HCT116 (cell line): ENCODE measurements around the gene PRSS36. TPM values are rescaled to one million over a fixed set of nuclear protein-coding genes. Genes with fewer than 3 reads are reported as not detected.
"Not testable (repeated sequence)": the region's sequence is repeated elsewhere in the genome, so short reads cannot be mapped to it uniquely, and the experiment has no call there.

Experiments used
- ATAC-seq: fragments of 200-7000 bp; cut with Tn5 transposase; 2 replicates; pipeline ENCODE4 v1.9.1; 2020; ENCODE audit warnings: mild to moderate bottlenecking, moderate library complexity
- BruUV-seq: library from RNA; stranded (reverse); fragments of 400-500 nt; replicated peaks from 2 replicates; lab custom pipeline; 2021; lab: Mats Ljungman, UMichigan
- CTCF ChIA-PET: fragments of 300-600 bp; sonication (Branson Sonifier 250); formaldehyde crosslinking; loops from one replicate; lab custom pipeline; 2021; ENCODE audit warnings: antibody characterized with exemption; lab: Charles Lee
- POLR2A ChIA-PET: fragments of 300-600, 350-600 bp; sonication (Branson Sonifier 250); formaldehyde crosslinking; loops from one replicate; lab custom pipeline; 2021; ENCODE audit warnings: antibody characterized with exemption; lab: Charles Lee
- RAD21 ChIA-PET, 2 experiments: fragments of 300-600 bp; sonication (Branson Sonifier 250); formaldehyde crosslinking; loops; one replicate each; lab custom pipeline; 2023; ENCODE audit warnings: low total read pairs in 2 of 2; ENCODE audit not compliant: uncharacterized antibody in 2 of 2, unreplicated experiment in 2 of 2, low non-redundant PET in 1 of 2; lab: Charles Lee
- DNase-seq: peaks from one replicate; pipeline ENCODE4 v3.0.0-alpha.2; 2010; ENCODE audit warnings: low read depth, low spot score
- H2AFZ ChIP-seq: fragments of 200-600 bp; shearing (Covaris generic), sonication (generic); 2 replicates; pipeline ENCODE4 v1.6.1; 2017; ENCODE audit warnings: low read depth, mixed run types, mixed read lengths, antibody characterized with exemption, low read length; ENCODE audit not compliant: poor library complexity, severe bottlenecking
- H3K27ac ChIP-seq: 2 replicates; pipeline ENCODE4 v1.5.1; 2012; ENCODE audit warnings: low read depth, low read length
- H3K27me3 ChIP-seq: fragments of 200-600 bp; sonication (generic); 2 replicates; pipeline ENCODE4 v1.6.1; 2016; ENCODE audit warnings: mixed run types, low read length, mixed read lengths; ENCODE audit not compliant: insufficient read depth
- H3K36me3 ChIP-seq, 2 experiments: fragments of 200-500 bp in 1 of 2; fragments of 200-600 bp in 1 of 2; sonication (Bioruptor generic) in 1 of 2; sonication (generic) in 1 of 2; 2 replicates each; pipeline versions ENCODE4 v1.5.1 to v1.6.1; 2014 to 2016; ENCODE audit warnings: low read length in 2 of 2, inconsistent platforms in 1 of 2, mixed read lengths in 1 of 2, mixed run types in 1 of 2; ENCODE audit not compliant: insufficient read depth in 2 of 2, control insufficient read depth in 1 of 2
- H3K4me1 ChIP-seq, 2 experiments: fragments of 200-600 bp in 1 of 2; sonication (generic) in 1 of 2; 2 replicates each; pipeline versions ENCODE4 v1.5.1 to v1.6.1; 2012 to 2017; ENCODE audit warnings: low read length in 2 of 2, inconsistent platforms in 1 of 2, mild to moderate bottlenecking in 1 of 2, mixed read lengths in 1 of 2, mixed run types in 1 of 2, moderate library complexity in 1 of 2; ENCODE audit not compliant: insufficient read depth in 2 of 2, control insufficient read depth in 1 of 2
- H3K4me2 ChIP-seq: fragments of 200-600 bp; sonication (generic); 2 replicates; pipeline ENCODE4 v1.6.1; 2017; ENCODE audit warnings: mixed run types, low read length, mixed read lengths
- H3K4me3 ChIP-seq, 2 experiments: fragments of 200-600 bp in 1 of 2; sonication (generic) in 1 of 2; replicated peaks in 1 of 2; 2 replicates each; pipeline ENCODE4 v1.5.1; 2011 to 2016; ENCODE audit warnings: low read length in 2 of 2, control low read depth in 1 of 2, low read depth in 1 of 2, mild to moderate bottlenecking in 1 of 2, mixed read lengths in 1 of 2, mixed run types in 1 of 2
- H3K79me2 ChIP-seq: fragments of 200-600 bp; sonication (generic); 2 replicates; pipeline ENCODE4 v1.6.1; 2017; ENCODE audit warnings: mild to moderate bottlenecking, mixed run types, low read length, moderate library complexity, mixed read lengths; ENCODE audit not compliant: insufficient read depth
- H3K9ac ChIP-seq: fragments of 200-600 bp; sonication (generic); 2 replicates; pipeline ENCODE4 v1.6.1; 2016; ENCODE audit warnings: low read length, mixed read lengths
- H3K9me2 ChIP-seq: fragments of 200-600 bp; sonication (generic), shearing (Covaris generic); 2 replicates; pipeline ENCODE4 v1.6.1; 2017; ENCODE audit warnings: mixed run types, mild to moderate bottlenecking, moderate library complexity; ENCODE audit not compliant: insufficient read depth
- H3K9me3 ChIP-seq, 2 experiments: fragments of 200-500 bp in 1 of 2; fragments of 200-600 bp in 1 of 2; sonication (Bioruptor generic) in 1 of 2; sonication (generic) in 1 of 2; 2 replicates each; pipeline ENCODE4 v1.6.1; 2014 to 2017; ENCODE audit warnings: low read length in 2 of 2, mixed read lengths in 2 of 2, inconsistent platforms in 1 of 2, low read depth in 1 of 2, mild to moderate bottlenecking in 1 of 2, mixed run types in 1 of 2, moderate library complexity in 1 of 2; ENCODE audit not compliant: control insufficient read depth in 1 of 2, insufficient read depth in 1 of 2
- H4K20me1 ChIP-seq: fragments of 200-600 bp; sonication (generic), shearing (Covaris generic); 2 replicates; pipeline ENCODE4 v1.6.1; 2017; ENCODE audit warnings: mixed run types, mild to moderate bottlenecking, moderate library complexity; ENCODE audit not compliant: insufficient read depth
- YY1 ChIP-seq: IDR thresholded peaks from 2 replicates; pipeline ENCODE4 v1.6.1; 2011; ENCODE audit warnings: low read length, low read depth, moderate library complexity, mild to moderate bottlenecking; ENCODE audit not compliant: insufficient replicate concordance; ENCODE audit errors: extremely low read depth
- intact Hi-C: fragments of 100-400 bp; cut with micrococcal nuclease; formaldehyde crosslinking; loops from 2 replicates; pipeline ENCODE4 v1.10.0; 2022
- total RNA-seq: library from RNA; stranded (reverse); gene quantifications from one replicate; pipeline ENCODE4 v1.2.1, GENCODE V29; 2021; ENCODE audit not compliant: unreplicated experiment
- TF ChIP-seq, protein P1 (sequence below): IDR thresholded peaks from 2 replicates; pipeline ENCODE4 v1.6.1; 2012; ENCODE audit warnings: low read depth
- TF ChIP-seq, protein P2 (sequence below): IDR thresholded peaks from 2 replicates; pipeline ENCODE4 v1.6.1; 2012

The PRSS36 gene
- total RNA-seq, 1 experiment from 2014 or later, result not detected

DNA sequence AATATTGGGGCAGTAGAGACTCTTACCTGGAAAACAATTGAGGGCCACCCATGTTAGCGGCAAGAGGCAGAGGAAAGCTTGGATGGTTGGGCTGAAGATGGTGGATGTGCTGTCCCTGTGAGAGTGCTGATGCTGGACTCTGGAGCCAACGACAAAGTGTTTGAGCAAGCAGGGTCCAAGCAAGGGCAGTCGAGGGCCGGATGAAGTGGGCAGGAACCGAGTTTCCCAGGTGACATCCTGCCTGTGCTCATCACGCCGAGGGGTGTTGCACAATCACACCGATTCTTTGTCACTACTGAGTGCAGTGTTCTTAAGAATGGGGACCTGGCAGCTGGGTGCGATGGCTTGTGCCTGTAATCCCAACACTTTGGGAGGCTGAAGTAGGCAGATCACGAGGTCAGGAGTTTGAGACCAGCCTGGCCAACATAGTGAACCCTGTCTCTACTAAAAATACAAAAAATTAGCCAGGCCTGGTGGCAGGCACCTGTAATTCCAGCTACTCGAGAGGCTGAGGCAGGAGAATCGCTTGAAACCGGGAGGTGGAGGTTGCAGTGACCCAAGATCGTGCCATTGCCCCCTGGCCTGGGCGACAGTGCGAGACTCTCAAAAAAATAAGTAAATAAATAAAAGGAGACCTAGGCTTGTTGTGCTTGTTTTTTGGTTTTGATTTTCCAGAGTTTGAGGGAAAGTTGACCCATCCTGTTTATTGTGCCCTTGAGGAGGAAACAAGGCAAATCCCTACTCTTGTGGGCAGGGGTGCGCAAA is 46.6 kb upstream of the PRSS36 start:
- no peak for TF ChIP-seq YY1
- TF ChIP-seq, protein P1, sequence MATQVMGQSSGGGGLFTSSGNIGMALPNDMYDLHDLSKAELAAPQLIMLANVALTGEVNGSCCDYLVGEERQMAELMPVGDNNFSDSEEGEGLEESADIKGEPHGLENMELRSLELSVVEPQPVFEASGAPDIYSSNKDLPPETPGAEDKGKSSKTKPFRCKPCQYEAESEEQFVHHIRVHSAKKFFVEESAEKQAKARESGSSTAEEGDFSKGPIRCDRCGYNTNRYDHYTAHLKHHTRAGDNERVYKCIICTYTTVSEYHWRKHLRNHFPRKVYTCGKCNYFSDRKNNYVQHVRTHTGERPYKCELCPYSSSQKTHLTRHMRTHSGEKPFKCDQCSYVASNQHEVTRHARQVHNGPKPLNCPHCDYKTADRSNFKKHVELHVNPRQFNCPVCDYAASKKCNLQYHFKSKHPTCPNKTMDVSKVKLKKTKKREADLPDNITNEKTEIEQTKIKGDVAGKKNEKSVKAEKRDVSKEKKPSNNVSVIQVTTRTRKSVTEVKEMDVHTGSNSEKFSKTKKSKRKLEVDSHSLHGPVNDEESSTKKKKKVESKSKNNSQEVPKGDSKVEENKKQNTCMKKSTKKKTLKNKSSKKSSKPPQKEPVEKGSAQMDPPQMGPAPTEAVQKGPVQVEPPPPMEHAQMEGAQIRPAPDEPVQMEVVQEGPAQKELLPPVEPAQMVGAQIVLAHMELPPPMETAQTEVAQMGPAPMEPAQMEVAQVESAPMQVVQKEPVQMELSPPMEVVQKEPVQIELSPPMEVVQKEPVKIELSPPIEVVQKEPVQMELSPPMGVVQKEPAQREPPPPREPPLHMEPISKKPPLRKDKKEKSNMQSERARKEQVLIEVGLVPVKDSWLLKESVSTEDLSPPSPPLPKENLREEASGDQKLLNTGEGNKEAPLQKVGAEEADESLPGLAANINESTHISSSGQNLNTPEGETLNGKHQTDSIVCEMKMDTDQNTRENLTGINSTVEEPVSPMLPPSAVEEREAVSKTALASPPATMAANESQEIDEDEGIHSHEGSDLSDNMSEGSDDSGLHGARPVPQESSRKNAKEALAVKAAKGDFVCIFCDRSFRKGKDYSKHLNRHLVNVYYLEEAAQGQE, result no peak
- TF ChIP-seq, protein P2, sequence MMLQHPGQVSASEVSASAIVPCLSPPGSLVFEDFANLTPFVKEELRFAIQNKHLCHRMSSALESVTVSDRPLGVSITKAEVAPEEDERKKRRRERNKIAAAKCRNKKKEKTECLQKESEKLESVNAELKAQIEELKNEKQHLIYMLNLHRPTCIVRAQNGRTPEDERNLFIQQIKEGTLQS, result no peak
- CTCF ChIA-PET, result no interaction called here
- BruUV-seq, result no TSS peak
- H3K27ac ChIP-seq, result no peak overlapping the region
- POLR2A ChIA-PET, result no interaction called here
- no peak overlapping the region for H3K4me3 ChIP-seq
- no peak overlapping the region for H2AFZ ChIP-seq
- H3K27me3 ChIP-seq, result no peaks in the 10 kb centered on the region
- H3K4me2 ChIP-seq, result no peak overlapping the region
- RAD21 ChIA-PET, result no interaction called here
- H3K9ac ChIP-seq, result no peak overlapping the region
- H3K36me3 ChIP-seq, result peaks cover 52 to 83% of the 10 kb centered on the region in 2 experiments
- ATAC-seq, result no peak
- peaks cover 57% of the 10 kb centered on the region for H3K79me2 ChIP-seq
- no peaks in the 10 kb centered on the region for H3K9me3 ChIP-seq
- H4K20me1 ChIP-seq, result peaks cover 42% of the 10 kb centered on the region; the same call in 1 of the 2 replicates
- H3K4me1 ChIP-seq, result no peaks in the 10 kb centered on the region
- intact Hi-C loops, result no loop called here
- no peak for DNase-seq
- no peaks in the 10 kb centered on the region for H3K9me2 ChIP-seq

DNA sequence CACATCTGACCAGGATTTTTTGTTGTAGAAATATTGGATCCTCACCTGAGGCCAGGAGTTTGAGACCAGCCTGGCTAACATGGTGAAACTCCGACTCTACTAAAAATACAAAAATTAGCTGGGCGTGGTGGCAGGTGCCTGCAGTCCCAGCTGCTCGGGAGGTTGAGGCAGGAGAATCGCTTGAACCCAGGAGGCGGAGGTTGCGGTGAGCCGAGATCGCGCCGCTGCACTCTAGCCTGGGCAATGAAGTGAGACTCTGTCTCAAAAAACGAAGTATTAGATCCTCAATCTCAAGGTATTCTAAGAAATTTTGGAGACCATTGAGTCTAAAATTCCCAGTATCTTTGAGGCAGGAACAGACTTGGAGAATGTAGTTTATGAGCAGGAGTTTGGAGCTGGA is 46.0 kb upstream of the PRSS36 start:
- RAD21 ChIA-PET, H3K9me2 ChIP-seq, H3K4me2 ChIP-seq, H3K9ac ChIP-seq, intact Hi-C loops, H3K9me3 ChIP-seq, ATAC-seq, BruUV-seq, POLR2A ChIA-PET, H3K27me3 ChIP-seq, CTCF ChIA-PET, H2AFZ ChIP-seq, H3K4me1 ChIP-seq, DNase-seq, H3K27ac ChIP-seq, H3K4me3 ChIP-seq: not testable (repeated sequence)
- peaks cover 45% of the 10 kb centered on the region; the same call in 1 of the 2 replicates for H4K20me1 ChIP-seq
- H3K79me2 ChIP-seq, result peaks cover 63% of the 10 kb centered on the region
- peaks cover 58 to 84% of the 10 kb centered on the region in 2 experiments for H3K36me3 ChIP-seq
